Activated CD4-positive, alpha-beta T cell treated with anti-CD3 and anti-CD28 coated beads, Interleukin-2, amount 10 ng/mL, durations not matched to agents 7 days and 5 days (primary cell): Measurements from ENCODE around the gene UBASH3B. TPM values are rescaled to one million over a fixed set of nuclear protein-coding genes. Genes with fewer than 3 reads are reported as not detected.

Source experiments
- CTCF ChIA-PET: fragments of 350-600 bp; sonication (Branson Sonifier 250); formaldehyde crosslinking; loops from one replicate; lab custom pipeline; 2021; ENCODE audit warnings: antibody characterized with exemption; lab: Charles Lee
- POLR2A ChIA-PET: fragments of 350-600 bp; sonication (Branson Sonifier 250); formaldehyde crosslinking; loops from one replicate; lab custom pipeline; 2021; ENCODE audit warnings: antibody characterized with exemption; lab: Charles Lee
- DNase-seq: peaks from one replicate; pipeline ENCODE4 v3.0.0-alpha.2; 2020
- H3K27ac Mint-ChIP-seq: one replicate; pipeline ENCODE4 v1.8.0; 2021; ENCODE audit warnings: mild to moderate bottlenecking, moderate library complexity, mixed read lengths
- H3K27me3 Mint-ChIP-seq: one replicate; pipeline ENCODE4 v1.8.0; 2021; ENCODE audit warnings: mixed read lengths
- H3K36me3 Mint-ChIP-seq: one replicate; pipeline ENCODE4 v1.8.0; 2021; ENCODE audit warnings: low read depth, mixed read lengths
- H3K4me1 Mint-ChIP-seq: one replicate; pipeline ENCODE4 v1.8.0; 2021; ENCODE audit warnings: mixed read lengths
- H3K4me3 Mint-ChIP-seq: one replicate; pipeline ENCODE4 v1.8.0; 2021; ENCODE audit warnings: mild to moderate bottlenecking, moderate library complexity, mixed read lengths
- H3K9me3 Mint-ChIP-seq: one replicate; pipeline ENCODE4 v1.8.0; 2021; ENCODE audit warnings: mixed read lengths
- total RNA-seq, 2 experiments: library from RNA; stranded (reverse); gene quantifications; one replicate each; pipeline ENCODE4 v1.2.3, GENCODE V29; 2021

Gene UBASH3B
- total RNA-seq, 2 experiments from 2014 or later, result 15.2 to 15.8 TPM

- ChIA-PET POLR2A (no interaction called here), CTCF (no interaction called here)
- Mint-ChIP-seq H3K27me3 (peaks cover 3% of the 10 kb centered on the region), H3K4me1 (peaks cover 18% of the 10 kb centered on the region), H3K4me3 (no peak overlapping the region), H3K27ac (no peak overlapping the region), H3K36me3 (peaks cover 8% of the 10 kb centered on the region), H3K9me3 (no peaks in the 10 kb centered on the region)
- no peak for DNase-seq
Measured at GRCh38 chr11:122703541-122704272, 48.2 kb downstream of the UBASH3B start.

GRCh38 chr11:122705396-122705795 is 49.9 kb downstream of the UBASH3B start:
- H3K27ac Mint-ChIP-seq, result no peak overlapping the region
- peaks cover 8% of the 10 kb centered on the region for H3K36me3 Mint-ChIP-seq
- no peak for DNase-seq
- peaks cover 3% of the 10 kb centered on the region for H3K27me3 Mint-ChIP-seq
- no peaks in the 10 kb centered on the region for H3K9me3 Mint-ChIP-seq
- ChIA-PET POLR2A (no interaction called here), CTCF (interaction anchor here (0.7 to 1.3 kb wide), 4 partner anchors 8 to 44 kb away, joined by 3 to 5 read pairs (median 4); no protein-coding TSS in a partner anchor)
- no peak overlapping the region for H3K4me3 Mint-ChIP-seq
- H3K4me1 Mint-ChIP-seq, result peaks cover 9% of the 10 kb centered on the region

- H3K27me3 Mint-ChIP-seq, result peaks cover 3% of the 10 kb centered on the region
- H3K27ac Mint-ChIP-seq, result no peak overlapping the region
- H3K9me3 Mint-ChIP-seq, result no peaks in the 10 kb centered on the region
- H3K4me1 Mint-ChIP-seq, result peaks cover 9% of the 10 kb centered on the region
- H3K36me3 Mint-ChIP-seq, result peaks cover 8% of the 10 kb centered on the region
- H3K4me3 Mint-ChIP-seq, result no peak overlapping the region
- ChIA-PET POLR2A (no interaction called here), CTCF (interaction anchor here (0.5 to 1.6 kb wide), 5 partner anchors 10 to 67 kb away, joined by 3 to 5 read pairs (median 4); no protein-coding TSS in a partner anchor)
- DNase-seq, result no peak
Measured at GRCh38 chr11:122706291-122707088, 51.0 kb downstream of the UBASH3B start.

GRCh38 chr11:122707111-122707510 is 51.6 kb downstream of the UBASH3B start:
- H3K4me3 Mint-ChIP-seq, result no peak overlapping the region
- no peak for DNase-seq
- no peaks in the 10 kb centered on the region for H3K27me3 Mint-ChIP-seq
- CTCF ChIA-PET, result interaction anchor here (1.6 kb wide), 1 partner anchor 11 kb away, joined by 4 read pairs; no protein-coding TSS in a partner anchor
- no peaks in the 10 kb centered on the region for H3K9me3 Mint-ChIP-seq
- POLR2A ChIA-PET, result no interaction called here
- H3K27ac Mint-ChIP-seq, result no peak overlapping the region
- peaks cover 7% of the 10 kb centered on the region for H3K4me1 Mint-ChIP-seq
- peaks cover 6% of the 10 kb centered on the region for H3K36me3 Mint-ChIP-seq

- no peak for DNase-seq
- no peaks in the 10 kb centered on the region for H3K27me3 Mint-ChIP-seq
- no peak overlapping the region for H3K4me3 Mint-ChIP-seq
- CTCF ChIA-PET, result interaction anchor here (1.6 kb wide), 1 partner anchor 12 kb away, joined by 4 read pairs; no protein-coding TSS in a partner anchor
- peaks cover 7% of the 10 kb centered on the region for H3K4me1 Mint-ChIP-seq
- H3K36me3 Mint-ChIP-seq, result peaks cover 6% of the 10 kb centered on the region
- no peak overlapping the region for H3K27ac Mint-ChIP-seq
- POLR2A ChIA-PET, result no interaction called here
- H3K9me3 Mint-ChIP-seq, result no peaks in the 10 kb centered on the region
Measured at GRCh38 chr11:122707901-122708300, 52.4 kb downstream of the UBASH3B start.

- peaks cover 1% of the 10 kb centered on the region for H3K36me3 Mint-ChIP-seq
- no peak overlapping the region for H3K4me3 Mint-ChIP-seq
- POLR2A ChIA-PET, result no interaction called here
- H3K27ac Mint-ChIP-seq, result no peak overlapping the region
- DNase-seq, result no peak
- CTCF ChIA-PET, result interaction anchor here (1.1 to 1.7 kb wide), 3 partner anchors 8 to 18 kb away, joined by 3 to 8 read pairs (median 4); no protein-coding TSS in a partner anchor
- no peaks in the 10 kb centered on the region for H3K9me3 Mint-ChIP-seq
- no peaks in the 10 kb centered on the region for H3K4me1 Mint-ChIP-seq
- no peaks in the 10 kb centered on the region for H3K27me3 Mint-ChIP-seq
Measured at GRCh38 chr11:122709039-122709760, 53.7 kb downstream of the UBASH3B start.

GRCh38 chr11:122711362-122711761 is 55.8 kb downstream of the UBASH3B start:
- no peaks in the 10 kb centered on the region for H3K9me3 Mint-ChIP-seq
- H3K4me3 Mint-ChIP-seq, result no peak overlapping the region
- no peaks in the 10 kb centered on the region for H3K27me3 Mint-ChIP-seq
- ChIA-PET CTCF (no interaction called here), POLR2A (no interaction called here)
- no peaks in the 10 kb centered on the region for H3K36me3 Mint-ChIP-seq
- peaks cover 9% of the 10 kb centered on the region for H3K4me1 Mint-ChIP-seq
- no peak overlapping the region for H3K27ac Mint-ChIP-seq
- no peak for DNase-seq

GRCh38 chr11:122711831-122712381 is 56.4 kb downstream of the UBASH3B start:
- Mint-ChIP-seq H3K4me1 (peaks cover 14% of the 10 kb centered on the region), H3K27ac (no peak overlapping the region), H3K4me3 (no peak overlapping the region), H3K9me3 (no peaks in the 10 kb centered on the region), H3K27me3 (no peaks in the 10 kb centered on the region), H3K36me3 (no peaks in the 10 kb centered on the region)
- ChIA-PET CTCF (interaction anchor here (0.7 to 1.0 kb wide), 2 partner anchors 21 to 44 kb away, joined by 4 read pairs; no protein-coding TSS in a partner anchor), POLR2A (no interaction called here)
- no peak for DNase-seq

GRCh38 chr11:122714004-122714403 is 58.5 kb downstream of the UBASH3B start:
- ChIA-PET POLR2A (no interaction called here), CTCF (interaction anchor here (0.6 to 1.2 kb wide), 4 partner anchors 9 to 57 kb away, joined by 3 to 5 read pairs (median 3); no protein-coding TSS in a partner anchor)
- DNase-seq, result no peak
- H3K9me3 Mint-ChIP-seq, result no peaks in the 10 kb centered on the region
- no peaks in the 10 kb centered on the region for H3K27me3 Mint-ChIP-seq
- peaks cover 28% of the 10 kb centered on the region for H3K4me1 Mint-ChIP-seq
- H3K4me3 Mint-ChIP-seq, result no peak overlapping the region
- H3K36me3 Mint-ChIP-seq, result no peaks in the 10 kb centered on the region
- no peak overlapping the region for H3K27ac Mint-ChIP-seq

- CTCF ChIA-PET, result interaction anchor here (1.2 kb wide), 2 partner anchors 10 to 15 kb away, joined by 3 read pairs; no protein-coding TSS in a partner anchor
- no peaks in the 10 kb centered on the region for H3K27me3 Mint-ChIP-seq
- no peak overlapping the region for H3K27ac Mint-ChIP-seq
- H3K4me1 Mint-ChIP-seq, result peaks cover 28% of the 10 kb centered on the region
- no peak overlapping the region for H3K4me3 Mint-ChIP-seq
- POLR2A ChIA-PET, result no interaction called here
- H3K9me3 Mint-ChIP-seq, result no peaks in the 10 kb centered on the region
- DNase-seq, result no peak
- no peaks in the 10 kb centered on the region for H3K36me3 Mint-ChIP-seq
Measured at GRCh38 chr11:122714484-122714883, 59.0 kb downstream of the UBASH3B start.

GRCh38 chr11:122715548-122716440 is 60.3 kb downstream of the UBASH3B start:
- DNase-seq, result no peak
- CTCF ChIA-PET, result interaction anchor here (0.7 to 1.8 kb wide), 7 partner anchors 11 to 49 kb away, joined by 3 to 4 read pairs (median 3); no protein-coding TSS in a partner anchor
- Mint-ChIP-seq H3K27me3 (peaks cover 8% of the 10 kb centered on the region), H3K36me3 (no peaks in the 10 kb centered on the region), H3K4me1 (peaks cover 37% of the 10 kb centered on the region), H3K27ac (peak overlapping the region; percentile 58), H3K9me3 (no peaks in the 10 kb centered on the region), H3K4me3 (no peak overlapping the region)
- POLR2A ChIA-PET, result interaction anchor here (0.7 kb wide), 1 partner anchor 11 kb away, joined by 4 read pairs; no protein-coding TSS in a partner anchor
